HG03469 (cell line): ENCODE results near the gene SIL1.
"Not testable (repeated sequence)": the region's sequence is repeated elsewhere in the genome, so short reads cannot be mapped to it uniquely, and the experiment has no call there.

Experiments used
- ATAC-seq: cut with Tn5 transposase; IDR thresholded peaks from one replicate; pipeline ENCODE4 v1.9.1; 2021; ENCODE audit warnings: mild to moderate bottlenecking, moderate library complexity, moderate number of reproducible peaks; ENCODE audit not compliant: unreplicated experiment

Gene SIL1

DNA sequence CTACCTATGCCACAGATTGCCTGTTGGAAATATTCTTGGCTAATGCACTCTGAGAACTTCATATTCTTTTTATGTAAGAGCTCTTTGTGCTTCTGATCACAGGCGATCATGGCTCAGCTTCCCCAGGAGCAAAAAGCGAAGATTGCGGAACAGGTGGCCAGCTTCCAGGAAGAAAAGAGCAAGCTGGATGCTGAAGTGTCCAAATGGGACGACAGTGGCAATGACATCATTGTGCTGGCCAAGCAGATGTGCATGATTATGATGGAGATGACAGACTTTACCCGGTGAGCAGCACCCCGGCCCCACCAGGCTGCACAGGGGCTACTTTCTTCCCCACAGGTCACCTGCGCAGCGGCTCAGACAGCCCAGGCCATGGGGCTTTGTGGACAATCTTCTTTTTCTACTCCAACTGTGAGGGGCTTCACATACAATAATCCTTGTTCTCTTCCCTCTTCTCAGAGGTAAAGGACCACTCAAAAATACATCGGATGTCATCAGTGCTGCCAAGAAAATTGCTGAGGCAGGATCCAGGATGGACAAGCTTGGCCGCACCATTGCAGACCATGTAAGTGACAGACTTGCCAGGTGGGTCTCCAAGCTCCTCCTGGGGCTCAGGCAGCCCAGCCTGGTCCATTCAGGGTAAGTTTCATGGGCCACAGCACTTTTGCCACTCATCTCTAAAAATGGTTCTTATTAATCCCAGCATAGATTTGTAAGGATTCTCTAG is 267.6 kb downstream of the SIL1 start:
- no peak for ATAC-seq

DNA sequence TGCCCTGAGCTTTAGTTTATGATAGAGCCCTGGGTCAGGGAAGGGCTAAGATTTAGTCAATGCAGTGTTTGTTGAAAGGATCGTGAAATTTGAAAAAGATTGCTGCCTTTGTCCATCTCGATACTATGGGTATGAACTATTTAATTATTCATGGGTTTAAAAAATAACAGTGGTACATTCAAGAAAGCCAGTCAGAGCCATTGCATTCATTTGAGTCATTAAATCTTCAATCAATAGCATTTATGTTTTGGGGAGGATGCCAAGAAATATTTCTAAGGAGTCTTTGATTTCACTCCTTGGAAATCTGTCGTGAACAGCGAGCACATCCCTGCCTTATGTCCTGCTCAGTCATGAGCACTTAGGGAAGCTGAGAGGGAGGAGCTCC is 268.6 kb downstream of the SIL1 start:
- no peak for ATAC-seq

DNA sequence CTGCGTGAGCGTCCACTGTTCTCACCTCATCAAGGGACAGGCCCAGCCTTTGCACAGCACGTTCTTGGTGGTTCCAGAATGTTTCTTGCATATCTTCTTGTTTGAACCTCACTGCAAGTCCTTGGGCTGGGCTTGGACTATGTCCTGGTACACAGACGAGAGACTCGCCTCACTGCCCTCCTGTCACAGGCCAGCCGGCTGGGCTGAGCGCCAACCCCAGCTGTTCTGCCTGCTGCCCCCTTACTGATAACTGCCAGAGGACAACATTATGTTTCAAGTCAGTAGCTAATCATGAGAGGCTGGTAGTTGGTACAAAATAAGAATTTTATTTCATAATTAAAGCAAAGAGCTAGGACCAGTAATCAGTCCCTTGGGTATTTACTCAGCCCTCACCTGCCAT is 270.2 kb downstream of the SIL1 start:
- no peak for ATAC-seq

DNA sequence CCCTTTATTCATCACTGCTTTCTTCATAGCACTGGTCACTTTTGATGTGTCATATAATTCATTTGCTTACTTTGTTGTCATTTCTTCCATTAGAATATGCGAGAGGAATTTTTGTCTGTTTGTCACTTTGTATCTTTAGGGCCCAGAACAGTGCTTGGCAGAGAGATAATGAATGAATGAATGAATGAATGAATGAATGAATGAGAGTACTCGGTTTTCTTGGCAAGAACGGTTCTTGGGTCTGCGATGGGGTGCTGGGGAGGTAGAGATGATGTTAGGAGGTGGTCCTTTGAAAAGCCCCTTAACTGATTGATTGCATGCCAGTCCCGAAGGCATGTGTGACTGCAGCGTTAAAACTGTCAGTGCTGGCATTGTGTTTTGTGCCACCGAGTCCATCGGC is 270.6 kb downstream of the SIL1 start:
- ATAC-seq = no peak

DNA sequence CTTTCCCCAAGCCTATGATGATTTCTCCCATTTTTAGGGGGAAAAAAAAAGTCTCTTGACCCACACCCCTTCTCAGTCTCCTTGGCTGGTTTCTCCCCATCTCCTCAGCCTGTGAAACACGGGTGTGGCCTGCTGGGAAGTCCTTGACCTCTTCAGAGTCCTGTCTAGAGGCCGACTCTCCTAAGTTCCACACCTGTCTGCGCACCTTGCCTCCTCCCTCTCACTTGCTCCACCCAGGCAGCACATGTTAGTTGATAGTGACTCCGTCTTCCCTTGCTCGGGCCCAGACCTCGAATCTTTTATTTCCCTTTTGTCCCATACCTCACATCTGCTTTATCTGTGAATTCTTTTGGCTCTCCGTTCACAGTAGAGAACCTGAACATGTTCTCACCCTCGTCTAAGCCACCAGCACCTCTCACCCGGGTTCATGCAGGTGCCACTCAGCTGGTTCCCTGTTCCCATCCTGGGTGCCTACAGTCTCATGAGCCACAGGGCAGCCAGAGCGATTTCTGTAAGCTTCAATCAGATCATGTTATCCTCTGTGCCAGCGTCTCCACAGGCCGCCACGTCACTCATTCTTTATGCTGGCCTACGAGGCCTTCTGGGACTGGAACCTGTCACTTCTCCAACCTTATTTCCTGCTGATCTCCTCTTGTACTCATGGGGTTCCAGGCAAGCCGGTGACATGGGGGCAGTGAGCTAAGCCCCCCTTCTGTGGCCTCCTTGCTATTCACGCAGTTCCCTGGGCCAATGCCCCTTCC is 271.3 kb downstream of the SIL1 start:
- no peak for ATAC-seq

DNA sequence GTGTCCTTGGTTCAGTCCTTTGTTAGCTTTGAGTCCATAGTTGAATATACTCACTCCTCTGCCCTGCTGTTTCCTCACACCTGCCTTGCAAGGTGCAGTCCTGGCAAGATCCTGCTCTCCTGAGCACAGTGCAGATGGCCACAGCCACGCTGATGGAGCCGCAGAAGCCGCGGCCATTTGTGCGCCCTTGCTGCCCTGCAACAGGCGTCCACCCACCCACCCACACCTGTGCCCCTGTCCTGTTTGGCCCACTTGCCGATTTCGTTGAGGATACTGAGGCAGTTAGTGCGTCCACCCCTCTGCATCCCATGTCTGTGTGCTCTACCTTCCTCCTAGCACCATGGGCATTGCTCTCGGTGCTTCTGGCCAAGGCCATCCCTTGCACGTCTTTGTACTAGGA is 271.9 kb downstream of the SIL1 start:
- no peak for ATAC-seq

DNA sequence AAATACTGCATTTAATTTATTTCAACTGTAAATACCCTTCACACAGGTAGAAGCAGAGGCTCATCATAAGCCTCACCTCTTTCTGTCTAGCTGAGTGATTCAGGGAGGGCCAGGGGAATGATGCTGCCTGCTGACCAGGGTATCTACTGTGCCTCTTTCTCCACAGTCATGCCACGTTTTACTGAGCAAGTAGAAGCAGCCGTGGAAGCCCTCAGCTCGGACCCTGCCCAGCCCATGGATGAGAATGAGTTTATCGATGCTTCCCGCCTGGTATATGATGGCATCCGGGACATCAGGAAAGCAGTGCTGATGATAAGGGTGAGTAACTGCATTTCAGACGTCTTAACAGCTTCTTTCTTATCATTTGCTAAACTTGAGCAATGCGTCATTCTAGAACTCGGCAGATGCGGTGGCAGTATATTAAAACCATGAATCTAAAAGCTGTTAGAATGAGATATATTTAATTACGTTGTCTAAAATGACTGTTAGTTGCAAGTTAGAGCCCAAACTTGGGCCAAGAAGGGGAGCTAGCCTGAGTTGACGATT is 273.0 kb downstream of the SIL1 start:
- ATAC-seq = no peak

DNA sequence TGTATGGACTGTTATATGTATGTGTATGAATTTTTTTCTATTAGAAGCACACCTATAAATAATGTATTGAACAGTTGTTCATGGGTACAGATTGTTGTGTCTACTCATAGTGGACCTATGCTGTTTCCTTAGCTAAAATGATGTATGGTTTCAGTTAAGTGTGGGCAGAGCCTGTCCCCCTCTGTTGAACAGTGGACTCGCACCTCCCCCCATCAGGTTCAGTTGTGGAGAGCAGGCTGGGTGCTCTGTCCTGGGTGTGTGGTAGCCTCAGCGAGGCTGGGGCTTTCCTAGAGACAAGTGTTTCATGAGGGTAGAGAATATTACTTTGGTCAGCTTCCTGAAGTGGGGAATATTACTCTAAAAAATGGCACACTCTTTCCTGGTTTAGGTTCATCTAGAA is 275.7 kb downstream of the SIL1 start:
- no peak for ATAC-seq

DNA sequence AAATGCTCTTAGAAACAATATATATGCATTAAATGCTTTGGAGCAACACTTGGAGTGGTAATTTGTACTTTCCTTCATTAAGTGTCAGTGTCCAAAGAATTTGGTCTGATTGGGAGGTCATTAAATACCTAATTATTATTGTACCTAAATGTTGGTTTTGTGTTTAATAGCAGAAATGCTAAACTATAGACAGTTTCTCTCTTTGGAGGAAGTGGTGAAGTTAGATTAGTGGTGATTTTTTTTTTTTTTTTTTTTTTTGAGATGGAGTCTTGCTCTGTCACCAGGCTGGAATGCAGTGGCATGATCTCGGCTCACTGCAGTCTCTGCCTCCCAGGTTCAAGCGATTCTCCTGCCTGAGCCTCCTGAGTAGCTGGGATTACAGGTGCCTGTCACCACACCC is 276.8 kb downstream of the SIL1 start:
- not testable (repeated sequence) for ATAC-seq

DNA sequence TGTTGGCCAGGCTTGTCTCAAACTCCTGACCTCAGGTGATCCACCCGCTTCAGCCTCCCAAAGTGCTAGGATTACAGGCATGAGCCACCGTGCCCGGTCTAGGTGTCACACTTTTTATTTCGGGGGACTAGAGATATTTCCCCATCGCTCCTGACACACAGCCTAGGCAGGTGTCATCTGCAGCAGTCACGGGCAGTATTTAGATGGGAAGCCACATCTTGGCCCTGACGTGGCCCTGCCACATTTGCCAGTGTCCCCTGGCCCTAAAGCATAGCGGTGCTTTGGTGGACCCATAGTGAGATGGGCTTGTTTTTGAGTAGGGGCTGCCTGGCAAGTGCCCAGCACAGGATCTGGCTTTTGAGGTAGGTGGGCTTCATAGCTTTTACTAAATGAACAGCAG is 278.0 kb downstream of the SIL1 start:
- no peak for ATAC-seq

DNA sequence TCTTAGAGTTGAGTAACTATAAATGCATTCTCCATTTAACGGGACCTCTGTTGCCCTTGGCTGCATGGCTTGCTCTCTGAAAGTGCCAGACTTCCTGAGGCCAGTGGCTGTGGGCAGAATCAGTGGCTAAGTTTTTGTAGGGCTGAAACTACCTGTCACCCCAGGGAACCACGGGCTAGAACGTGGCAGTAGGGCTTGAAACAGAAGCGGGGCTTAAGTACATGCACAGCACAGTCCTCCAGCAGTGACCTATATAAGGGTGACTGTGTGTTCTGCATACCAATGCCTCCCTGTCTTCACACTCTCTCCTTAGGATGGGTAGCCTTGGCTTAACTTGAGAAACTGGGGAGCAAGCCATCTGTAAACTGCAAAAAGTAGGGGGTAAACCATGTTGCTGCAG is 279.5 kb downstream of the SIL1 start:
- ATAC-seq = no peak

DNA sequence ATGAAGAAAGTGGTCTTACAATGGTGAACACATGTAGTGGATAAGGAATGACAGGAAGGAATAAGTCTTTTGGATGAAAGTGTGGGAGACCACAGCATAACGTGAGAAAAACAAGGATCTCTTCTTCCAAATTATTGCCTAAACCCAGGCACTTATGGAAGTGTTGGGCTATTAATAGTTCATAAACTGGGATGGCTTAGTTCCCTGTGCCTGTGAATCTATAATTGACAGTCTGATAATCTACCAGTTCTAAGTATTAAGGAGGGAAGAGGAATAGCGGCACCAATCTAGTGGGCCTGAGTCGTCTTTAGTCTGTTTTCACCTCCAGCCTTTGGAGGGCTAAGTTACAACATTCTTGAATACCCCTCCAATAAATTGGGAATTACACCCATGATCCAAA is 283.8 kb downstream of the SIL1 start:
- no peak for ATAC-seq

DNA sequence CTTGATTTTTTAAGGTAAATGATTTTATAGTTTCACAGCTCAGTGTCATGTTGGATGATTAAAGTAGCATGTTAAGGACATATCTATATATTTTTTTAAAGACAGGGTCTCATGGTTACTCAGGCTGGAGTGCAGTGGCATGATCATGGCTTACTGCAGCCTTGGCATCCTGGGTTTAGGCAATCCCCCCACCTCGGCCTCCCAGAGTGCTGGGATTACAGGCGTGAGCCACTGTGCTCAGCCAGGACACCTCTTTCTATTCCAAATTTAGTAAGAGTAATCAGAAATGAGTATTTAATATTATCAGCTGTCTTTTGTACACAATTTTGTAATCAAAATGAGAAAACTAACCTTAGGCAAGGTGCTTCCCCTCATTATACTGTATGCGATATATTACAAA is 284.4 kb downstream of the SIL1 start:
- no peak for ATAC-seq

DNA sequence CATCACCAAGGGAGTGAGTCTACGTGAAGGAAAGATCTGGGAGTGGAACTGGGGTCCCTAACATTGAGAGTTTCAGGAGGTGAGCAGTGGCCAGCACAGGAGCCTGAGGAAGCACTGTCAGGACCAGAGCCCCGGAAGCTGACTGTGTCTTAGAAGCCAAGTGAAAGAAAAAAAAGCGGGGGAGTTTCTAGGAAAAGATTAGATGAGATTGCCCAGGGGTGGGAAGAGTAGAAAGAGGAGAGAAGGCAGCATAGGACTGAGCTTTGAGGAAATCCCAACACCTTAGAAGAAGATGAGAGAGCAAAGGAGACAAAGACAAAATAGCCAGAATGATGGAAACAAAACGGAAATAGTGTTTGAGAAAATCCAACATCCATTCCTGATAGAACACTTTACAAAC is 286.1 kb downstream of the SIL1 start:
- no peak for ATAC-seq

DNA sequence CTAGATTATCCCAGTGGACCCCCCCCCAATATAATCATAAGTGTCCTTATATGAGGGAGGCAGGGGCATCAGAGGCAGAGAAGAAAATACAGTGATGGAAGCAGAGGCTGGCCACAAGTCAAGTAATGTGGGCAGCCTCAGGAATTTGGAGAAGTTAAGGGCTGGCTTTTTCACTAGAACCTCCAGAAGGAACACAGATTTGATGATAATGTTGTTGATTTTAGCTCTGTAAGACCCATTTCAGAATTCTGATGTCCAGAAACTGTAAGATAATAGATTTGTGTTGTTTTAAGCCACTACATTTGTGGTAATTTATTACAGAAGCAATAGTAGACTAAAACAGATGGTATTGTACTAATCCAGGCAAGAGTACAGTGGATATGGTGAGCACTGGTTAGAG is 286.7 kb downstream of the SIL1 start:
- ATAC-seq = no peak

DNA sequence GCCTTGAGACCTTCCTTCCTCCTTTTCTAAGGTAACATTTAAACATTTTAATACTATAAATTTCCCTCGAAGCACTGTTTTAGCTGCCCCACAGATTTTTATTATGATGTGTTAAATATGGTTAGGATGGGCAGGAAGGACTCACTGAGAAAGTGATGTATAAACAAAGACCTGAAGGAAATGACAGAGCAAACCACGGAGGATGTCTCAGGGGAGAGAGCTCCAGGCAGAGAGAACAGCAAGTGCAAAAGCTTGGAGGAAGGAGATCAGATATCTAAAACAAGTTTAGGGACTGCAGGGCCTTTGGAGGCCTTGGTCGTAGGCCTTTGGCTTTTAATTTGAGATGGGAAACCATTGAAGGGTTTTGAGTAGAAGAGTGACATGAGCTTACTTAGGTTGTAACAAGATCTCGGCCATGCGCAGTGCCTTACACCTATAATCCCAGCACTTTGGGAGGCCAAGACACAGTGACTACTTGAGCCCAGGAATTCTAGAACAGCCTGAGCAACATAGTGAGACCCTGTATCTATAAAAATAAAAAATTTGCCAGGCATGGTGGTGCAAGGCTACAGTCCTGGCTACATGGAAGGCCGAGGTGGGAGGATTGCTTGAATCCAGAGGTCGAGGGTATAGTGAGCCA is 287.5 kb downstream of the SIL1 start:
- no peak for ATAC-seq

DNA sequence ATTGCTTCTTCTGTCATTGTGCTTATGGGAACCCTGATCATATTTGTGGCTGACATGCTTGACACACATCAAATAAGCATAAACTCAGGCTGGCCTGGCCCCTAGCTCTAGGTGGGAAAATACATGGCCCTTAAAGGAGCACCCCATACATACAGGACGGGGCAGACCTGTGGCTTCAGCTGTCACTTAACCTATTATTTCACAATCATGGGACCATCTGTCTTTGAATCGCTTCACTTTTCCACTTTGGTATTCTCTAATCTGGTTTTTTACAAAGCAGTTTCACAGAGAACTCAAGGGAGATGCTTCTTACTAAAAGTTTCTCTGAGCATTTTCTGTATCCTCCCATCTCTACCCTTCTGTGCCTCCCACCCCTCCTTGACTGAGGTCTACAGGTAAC is 288.4 kb downstream of the SIL1 start:
- ATAC-seq = no peak

DNA sequence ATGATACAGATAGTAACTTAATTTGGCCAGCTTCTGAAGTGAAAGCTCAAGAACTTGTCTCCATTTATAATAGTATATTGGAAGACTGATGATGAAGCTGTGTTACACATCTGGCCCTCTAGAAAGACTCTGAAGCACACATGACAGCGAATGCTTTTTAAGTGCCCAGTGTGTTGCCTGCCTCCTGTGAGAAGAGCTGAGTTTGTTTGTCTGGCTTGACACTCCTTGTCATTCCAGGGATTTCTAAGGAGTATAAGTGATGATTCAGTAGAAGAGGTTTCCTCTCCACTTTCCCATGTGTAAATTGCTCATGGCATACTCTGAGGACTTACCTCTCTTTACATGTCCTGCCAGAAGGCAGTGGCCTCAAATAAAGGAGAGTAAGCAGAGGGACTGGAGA is 292.6 kb downstream of the SIL1 start:
- no peak for ATAC-seq

DNA sequence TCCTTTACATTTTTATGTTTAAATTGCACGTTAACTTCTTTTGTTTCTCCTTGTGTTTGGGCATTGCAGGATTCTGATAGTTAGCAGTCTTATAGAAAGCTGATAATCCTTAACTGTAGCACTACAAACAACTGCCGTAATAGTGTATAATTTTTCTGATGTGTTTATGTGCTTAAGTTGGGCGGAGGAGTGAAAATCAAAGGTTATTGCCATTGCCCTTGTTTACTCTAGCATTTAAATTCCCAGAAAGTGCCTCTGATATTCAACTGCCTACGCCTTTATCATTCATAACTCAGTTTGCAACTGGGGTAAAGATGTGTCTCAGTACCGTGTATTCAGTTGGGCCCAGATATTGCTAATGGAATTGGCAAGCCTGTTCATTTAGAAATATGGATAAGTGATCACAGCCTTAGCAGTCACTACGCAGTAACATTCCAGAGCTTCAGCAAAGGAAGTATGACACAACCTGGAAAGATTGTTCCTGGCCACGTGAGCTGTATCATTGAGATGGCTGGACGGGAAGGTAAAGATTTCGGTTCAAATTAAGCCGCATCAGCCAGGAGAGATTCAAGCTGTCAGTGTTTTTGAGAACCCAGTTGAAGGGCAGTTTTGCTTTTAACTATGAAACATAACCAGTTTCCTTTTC is 294.9 kb downstream of the SIL1 start:
- no peak for ATAC-seq

DNA sequence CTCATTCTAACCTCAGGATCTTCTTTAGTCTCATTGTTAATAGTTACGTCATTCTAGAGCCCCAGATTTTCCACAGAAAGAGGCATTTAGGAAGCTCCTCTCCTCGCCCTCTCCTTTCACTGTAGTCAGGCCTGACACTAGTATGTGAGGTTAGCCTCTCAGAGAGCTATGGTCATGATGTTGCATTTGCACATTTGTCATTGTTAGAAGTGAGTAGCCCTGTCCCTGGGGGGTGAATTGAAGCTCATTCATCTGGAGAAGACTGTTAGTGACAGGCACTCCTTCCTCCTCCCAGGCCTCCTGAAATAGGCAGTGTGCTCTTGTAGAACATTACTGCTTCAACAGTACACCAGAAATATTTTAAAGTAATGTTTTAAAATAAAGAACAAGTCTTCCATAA is 296.5 kb downstream of the SIL1 start:
- ATAC-seq = no peak

DNA sequence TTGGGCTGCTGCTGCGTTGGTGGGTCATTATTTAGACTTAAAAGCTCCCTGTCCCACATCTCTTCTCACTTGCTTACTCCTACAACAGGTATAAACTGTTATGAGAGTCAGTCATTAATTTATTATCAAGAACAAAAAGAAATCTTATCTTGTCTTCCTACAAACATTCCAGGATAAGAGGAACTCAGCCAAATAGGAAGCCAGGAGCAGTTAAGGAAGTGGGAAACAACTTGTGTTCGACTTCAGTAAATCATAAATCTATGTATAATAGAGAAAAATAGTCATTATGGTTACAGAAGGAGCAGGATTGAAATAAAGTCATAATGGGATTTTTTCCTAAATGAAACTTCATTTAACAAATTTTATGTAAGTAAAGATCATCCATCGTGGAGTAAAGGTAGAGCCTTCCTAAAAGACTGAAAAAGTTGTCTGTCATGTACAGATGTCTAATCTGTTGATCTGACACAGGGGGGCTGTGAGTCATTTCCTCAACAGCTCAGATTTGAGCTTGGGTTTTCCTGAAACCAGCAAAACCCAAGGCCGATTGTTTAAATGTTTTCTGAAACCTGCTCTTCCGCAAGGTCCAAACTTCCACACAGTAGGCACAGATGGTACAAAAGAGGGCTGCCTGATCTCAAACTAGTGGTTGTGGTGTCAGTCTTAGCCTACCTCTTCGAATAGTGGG is 297.7 kb downstream of the SIL1 start:
- no peak for ATAC-seq
